A549 (cell line): ENCODE data around the gene COG8. TPM values are rescaled to one million over a fixed set of nuclear protein-coding genes. Genes with fewer than 3 reads are reported as not detected.

ENCODE experiments used
- ATAC-seq, 2 experiments: fragments of 200-7000 bp in 1 of 2; fragments of >200 bp in 1 of 2; cut with Nextera tagmentation in 1 of 2; cut with Tn5 transposase in 1 of 2; 3 replicates each; pipeline versions ENCODE4 v1.8.0 to v1.9.1; 2018 to 2020; ENCODE audit warnings: mild to moderate bottlenecking in 1 of 2, moderate library complexity in 1 of 2
- CTCF ChIA-PET: fragments of 300-600 bp; sonication (Branson Sonifier 250); formaldehyde crosslinking; extraction: SDS; loops from one replicate; lab custom pipeline; 2021; ENCODE audit warnings: antibody characterized with exemption, inconsistent platforms; lab: Yijun Ruan, JAX
- POLR2A ChIA-PET: fragments of 350-600 bp; formaldehyde crosslinking; extraction: SDS; loops from one replicate; lab custom pipeline; 2021; ENCODE audit warnings: antibody characterized with exemption, inconsistent platforms; lab: Yijun Ruan, JAX
- DNase-seq, 2 experiments: peaks; one replicate each; pipeline versions ENCODE4 v3.0.0 to v3.0.0-alpha.2; 2011 to 2016; ENCODE audit warnings: low read depth in 1 of 2, low spot score in 1 of 2
- FAIRE-seq: peaks from 2 replicates; lab custom pipeline; 2011; peaks lifted over from hg19 to GRCh38; lab: Jason Lieb, UNC
- H3K27ac ChIP-seq, 2 experiments: fragments of >200 bp; sonication (Bioruptor Twin); formaldehyde crosslinking; 3 replicates each; pipeline ENCODE4 v1.5.1; 2016 to 2017
- H3K4me1 ChIP-seq: fragments of >200 bp; sonication (Bioruptor Twin); formaldehyde crosslinking; 3 replicates; pipeline ENCODE4 v1.6.1; 2016
- H3K4me2 ChIP-seq: fragments of >200 bp; sonication (Bioruptor Twin); formaldehyde crosslinking; 3 replicates; pipeline ENCODE4 v1.6.1; 2016
- H3K4me3 ChIP-seq: fragments of >200 bp; sonication (Bioruptor Twin); formaldehyde crosslinking; 3 replicates; pipeline ENCODE4 v1.5.1; 2016
- H3K9me3 ChIP-seq: fragments of >200 bp; sonication (Bioruptor Twin); formaldehyde crosslinking; 3 replicates; pipeline ENCODE4 v1.6.1; 2016
- BHLHE40 ChIP-seq: IDR thresholded peaks from 2 replicates; pipeline ENCODE4 v1.6.1; 2012; ENCODE audit warnings: low read depth, low read length, inconsistent platforms
- CBX2 ChIP-seq: fragments of 200-600 bp; sonication (generic); IDR thresholded peaks from 2 replicates; pipeline ENCODE4 v1.6.1; 2016; ENCODE audit warnings: low read depth, mild to moderate bottlenecking, borderline replicate concordance
- CEBPB ChIP-seq, 2 experiments: fragments of >200 bp in 1 of 2; sonication (Bioruptor Twin) in 1 of 2; formaldehyde crosslinking in 1 of 2; IDR thresholded peaks; 2 replicates each; pipeline ENCODE4 v1.6.1; 2012 to 2016
- CHD2 ChIP-seq: fragments of 150-350 bp; IDR thresholded peaks from 2 replicates; pipeline ENCODE4 v1.6.1; 2014; ENCODE audit warnings: low read length; ENCODE audit not compliant: partially characterized antibody
- CHD4 ChIP-seq: fragments of 200-600 bp; sonication (generic); IDR thresholded peaks from 2 replicates; pipeline ENCODE4 v1.6.1; 2016; ENCODE audit warnings: antibody characterized with exemption, mild to moderate bottlenecking, borderline replicate concordance
- E2F6 ChIP-seq: IDR thresholded peaks from 2 replicates; pipeline ENCODE4 v1.6.1; 2012; ENCODE audit warnings: low read depth, borderline replicate concordance
- EP300 ChIP-seq, 2 experiments: fragments of >200 bp; sonication (Bioruptor Twin); formaldehyde crosslinking; IDR thresholded peaks; 2 replicates in 1 of 2; 3 replicates in 1 of 2; pipeline ENCODE4 v1.6.1; 2016 to 2017
- FOSL2 ChIP-seq, 2 experiments: fragments of 450-650 bp in 1 of 2; fragments of >200 bp in 1 of 2; sonication (Bioruptor Twin) in 1 of 2; formaldehyde crosslinking; IDR thresholded peaks; 2 replicates each; pipeline versions ENCODE4 v1.5.0 to v1.6.1; 2016 to 2020; ENCODE audit warnings: mild to moderate bottlenecking in 1 of 2, moderate library complexity in 1 of 2
- FOXS1 ChIP-seq: fragments of 250-450 bp; sonication (Bioruptor Pico); IDR thresholded peaks from 2 replicates; pipeline ENCODE4 v1.5.0; 2020; ENCODE audit warnings: mild to moderate bottlenecking, moderate library complexity
- HDAC2 ChIP-seq: fragments of 200-600 bp; sonication (generic); IDR thresholded peaks from 2 replicates; pipeline ENCODE4 v1.6.1; 2016
- JUN ChIP-seq, 2 experiments: fragments of >200 bp; sonication (Bioruptor Twin); formaldehyde crosslinking; IDR thresholded peaks; 2 replicates in 1 of 2; 3 replicates in 1 of 2; pipeline ENCODE4 v1.6.1; 2016 to 2017
- JUNB ChIP-seq: fragments of >200 bp; sonication (Bioruptor Twin); formaldehyde crosslinking; IDR thresholded peaks from 2 replicates; pipeline ENCODE4 v1.6.1; 2016
- KDM1A ChIP-seq: fragments of 200-600 bp; sonication (generic); IDR thresholded peaks from 2 replicates; pipeline ENCODE4 v1.6.1; 2016; ENCODE audit warnings: low read depth, mild to moderate bottlenecking
- MAX ChIP-seq: IDR thresholded peaks from 2 replicates; pipeline ENCODE4 v1.6.1; 2012
- NFE2L2 ChIP-seq: fragments of 150-350 bp; conservative IDR thresholded peaks from 2 replicates; pipeline ENCODE4 v1.6.1; 2014; ENCODE audit warnings: low read length
- NR3C1 ChIP-seq: fragments of >200 bp; sonication (Bioruptor Twin); formaldehyde crosslinking; IDR thresholded peaks from 3 replicates; pipeline ENCODE4 v1.6.1; 2017
- PHF8 ChIP-seq: fragments of 200-600 bp; sonication (generic); IDR thresholded peaks from 2 replicates; pipeline ENCODE4 v1.6.1; 2016; ENCODE audit warnings: low read depth, mild to moderate bottlenecking, antibody characterized with exemption, moderate library complexity, borderline replicate concordance
- POLR2AphosphoS2 ChIP-seq: conservative IDR thresholded peaks from 2 replicates; pipeline ENCODE4 v1.6.1; 2012; ENCODE audit warnings: low read length, improper control_type of control experiment, inconsistent platforms
- RAD21 ChIP-seq, 2 experiments: fragments of >200 bp in 1 of 2; sonication (Bioruptor Twin) in 1 of 2; formaldehyde crosslinking in 1 of 2; IDR thresholded peaks in 1 of 2; conservative IDR thresholded peaks in 1 of 2; 2 replicates in 1 of 2; 3 replicates in 1 of 2; pipeline ENCODE4 v1.6.1; 2012 to 2018; ENCODE audit warnings: inconsistent platforms in 1 of 2
- RFX5 ChIP-seq: fragments of 450-650 bp; IDR thresholded peaks from 2 replicates; pipeline ENCODE4 v1.7.1; 2014; ENCODE audit warnings: antibody characterized with exemption, mild to moderate bottlenecking, moderate library complexity
- RNF2 ChIP-seq: fragments of 200-600 bp; sonication (generic); IDR thresholded peaks from 2 replicates; pipeline ENCODE4 v1.6.1; 2016; ENCODE audit warnings: low read depth, mild to moderate bottlenecking, antibody characterized with exemption, moderate library complexity, borderline replicate concordance
- SMC3 ChIP-seq: fragments of >200 bp; sonication (Bioruptor Twin); formaldehyde crosslinking; IDR thresholded peaks from 3 replicates; pipeline ENCODE4 v1.6.1; 2018; ENCODE audit warnings: inconsistent platforms
- SREBF2 ChIP-seq: fragments of 450-650 bp; IDR thresholded peaks from 2 replicates; pipeline ENCODE4 v1.6.1; 2014; ENCODE audit warnings: mild to moderate bottlenecking, moderate library complexity
- TP53 ChIP-seq: fragments of 250-450 bp; sonication (Bioruptor Pico); IDR thresholded peaks from 2 replicates; pipeline ENCODE4 v1.5.0; 2021; ENCODE audit warnings: mild to moderate bottlenecking, moderate library complexity
- ZNF302 ChIP-seq: fragments of 250-450 bp; sonication (Bioruptor Pico); IDR thresholded peaks from 2 replicates; pipeline ENCODE4 v1.9.0; 2021; ENCODE audit warnings: inconsistent platforms, mild to moderate bottlenecking, moderate library complexity
- ZSCAN20 ChIP-seq: fragments of 250-450 bp; sonication (Bioruptor Pico); IDR thresholded peaks from 2 replicates; pipeline ENCODE4 v1.8.0; 2022; ENCODE audit warnings: mild to moderate bottlenecking, moderate library complexity
- WGBS: methylation state at CpG from one replicate; pipeline ENCODE4 v1.1.6; 2017; ENCODE audit errors: missing lambda C conversion rate; 5-methylcytosine and 5-hydroxymethylcytosine counted together
- polyA plus RNA-seq, 4 experiments: library from polyadenylated mRNA; depleted of rRNA in 3 of 4; stranded (reverse); fragments of >200 nt; fragmentation: RNase III in 1 of 4; extraction: RNeasy Plus Mini Kit Qiagen cat#74134 plus additional on column Dnase treatment in 1 of 4; gene quantifications; 2 replicates in 3 of 4; 3 replicates in 1 of 4; pipeline ENCODE4 v1.2.3, GENCODE V29; 2011 to 2017
- TF ChIP-seq, protein P1 (sequence below): fragments of 250-450 bp; sonication (Bioruptor Pico); IDR thresholded peaks from 2 replicates; pipeline ENCODE4 v1.5.0; 2020; ENCODE audit warnings: low read depth, mild to moderate bottlenecking, moderate library complexity

COG8 gene
- polyA plus RNA-seq, 2 of the 4 experiments (the other 2 are of a cell fraction): 21.4 to 24.3 TPM

DNA sequence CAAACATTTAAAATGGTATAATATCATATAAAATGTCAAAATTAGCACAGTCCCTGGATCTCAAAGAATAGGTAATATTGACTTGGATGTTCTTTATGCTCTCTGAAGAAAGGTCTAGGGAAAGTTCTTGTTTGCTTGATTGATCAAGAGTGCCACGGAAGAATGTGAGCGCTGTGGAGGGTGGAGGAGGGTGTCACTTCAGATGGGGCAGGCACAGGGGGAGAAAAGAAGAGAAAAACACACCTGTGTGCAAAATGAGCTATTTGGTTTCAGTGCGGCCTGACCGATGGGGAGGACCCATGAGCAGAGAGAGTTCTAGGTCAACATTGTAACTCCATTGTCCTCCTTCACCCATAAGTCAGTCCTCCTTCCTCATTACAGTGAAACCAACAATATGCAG lies 37.1 kb downstream of the COG8 start:
- H3K4me2 ChIP-seq: no peak overlapping the region
- no peak for TF ChIP-seq POLR2AphosphoS2
- TF ChIP-seq NFE2L2: no peak
- TF ChIP-seq JUNB: no peak
- no peak for TF ChIP-seq FOXS1 (CRISPR knock-in tag)
- no peak for TF ChIP-seq CEBPB (IDR thresholded peaks at IDR 0.05)
- no peak for TF ChIP-seq RAD21 (conservative IDR thresholded peaks at IDR 0.05 in 1 of 2, IDR thresholded peaks at IDR 0.05 in 1 of 2)
- TF ChIP-seq CHD4: no peak
- no peak for TF ChIP-seq KDM1A
- TF ChIP-seq E2F6: no peak
- no peak for TF ChIP-seq RNF2
- TF ChIP-seq NR3C1: no peak
- no peak overlapping the region for H3K27ac ChIP-seq
- 89% methylated on average over 4 of the region's 4 CpGs for WGBS
- no peak for DNase-seq
- no peaks in the 10 kb centered on the region for H3K9me3 ChIP-seq
- no peak overlapping the region for H3K4me3 ChIP-seq
- no peak for FAIRE-seq
- ChIA-PET POLR2A (no interaction called here), CTCF (interaction anchor here (1.5 to 2.6 kb wide), 3 partner anchors 10 to 152 kb away, joined by 5 to 10 read pairs (median 9); partner anchors contain the start of gene VPS4A)
- no peak for ATAC-seq
- no peaks in the 10 kb centered on the region for H3K4me1 ChIP-seq

GRCh38 chr16:69301861-69302260 lies 37.5 kb downstream of the COG8 start:
- FAIRE-seq: no peak

GRCh38 chr16:69301187-69301586 lies 38.2 kb downstream of the COG8 start:
- FAIRE-seq (no peak), ATAC-seq (no peak), DNase-seq (no peak)
- ChIA-PET POLR2A (no interaction called here), CTCF (interaction anchor here (1.0 to 2.6 kb wide), 4 partner anchors 11 to 773 kb away, joined by 3 to 10 read pairs (median 4); partner anchors contain the start of gene VPS4A)
- Histone ChIP-seq H3K4me1 (no peaks in the 10 kb centered on the region), H3K9me3 (no peaks in the 10 kb centered on the region), H3K4me2 (no peak overlapping the region), H3K27ac (no peak overlapping the region), H3K4me3 (no peak overlapping the region)
- TF ChIP-seq BHLHE40 (no peak), PHF8 (no peak), ZNF302 (CRISPR knock-in tag) (no peak), SMC3 (no peak), FOSL2 (IDR thresholded peaks at IDR 0.05) (no peak), FOSL2 (CRISPR knock-in tag; IDR thresholded peaks at IDR 0.05) (no peak), EP300 (IDR thresholded peaks at IDR 0.05) (no peak), HDAC2 (no peak), TP53 (no peak), CHD4 (no peak), CBX2 (no peak), SREBF2 (no peak)
- TF ChIP-seq, protein P1, sequence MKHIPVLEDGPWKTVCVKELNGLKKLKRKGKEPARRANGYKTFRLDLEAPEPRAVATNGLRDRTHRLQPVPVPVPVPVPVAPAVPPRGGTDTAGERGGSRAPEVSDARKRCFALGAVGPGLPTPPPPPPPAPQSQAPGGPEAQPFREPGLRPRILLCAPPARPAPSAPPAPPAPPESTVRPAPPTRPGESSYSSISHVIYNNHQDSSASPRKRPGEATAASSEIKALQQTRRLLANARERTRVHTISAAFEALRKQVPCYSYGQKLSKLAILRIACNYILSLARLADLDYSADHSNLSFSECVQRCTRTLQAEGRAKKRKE (CRISPR knock-in tag): no peak
- 85% methylated on average over 1 of the region's 1 CpG for WGBS

More at GRCh38 chr16:69301861-69302260, 37.5 kb downstream of the COG8 start:
- WGBS: 91% methylated on average over 4 of the region's 4 CpGs
- ATAC-seq (no peak), DNase-seq (no peak)
- Histone ChIP-seq H3K4me2 (no peak overlapping the region), H3K4me3 (no peak overlapping the region), H3K9me3 (no peaks in the 10 kb centered on the region), H3K27ac (no peak overlapping the region), H3K4me1 (no peaks in the 10 kb centered on the region)
- POLR2A ChIA-PET: no interaction called here
- CTCF ChIA-PET: interaction anchor here (1.0 to 2.6 kb wide), 5 partner anchors 10 to 774 kb away, joined by 3 to 10 read pairs (median 5); partner anchors contain the start of gene VPS4A
- no peak for TF ChIP-seq MAX
- TF ChIP-seq ZSCAN20: no peak
- TF ChIP-seq JUN (IDR thresholded peaks at IDR 0.05): no peak
- TF ChIP-seq, protein P1 (CRISPR knock-in tag): no peak
- TF ChIP-seq CHD2: no peak
- no peak for TF ChIP-seq RFX5
- no peak for TF ChIP-seq POLR2AphosphoS2
